GM19025 (cell line): Measurements from ENCODE around the gene GEMIN8.

ENCODE experiments used
- ATAC-seq: cut with Tn5 transposase; IDR thresholded peaks from one replicate; pipeline ENCODE4 v1.9.1; 2021; ENCODE audit warnings: mild to moderate bottlenecking, low read depth, moderate library complexity; ENCODE audit not compliant: unreplicated experiment

The GEMIN8 gene

DNA sequence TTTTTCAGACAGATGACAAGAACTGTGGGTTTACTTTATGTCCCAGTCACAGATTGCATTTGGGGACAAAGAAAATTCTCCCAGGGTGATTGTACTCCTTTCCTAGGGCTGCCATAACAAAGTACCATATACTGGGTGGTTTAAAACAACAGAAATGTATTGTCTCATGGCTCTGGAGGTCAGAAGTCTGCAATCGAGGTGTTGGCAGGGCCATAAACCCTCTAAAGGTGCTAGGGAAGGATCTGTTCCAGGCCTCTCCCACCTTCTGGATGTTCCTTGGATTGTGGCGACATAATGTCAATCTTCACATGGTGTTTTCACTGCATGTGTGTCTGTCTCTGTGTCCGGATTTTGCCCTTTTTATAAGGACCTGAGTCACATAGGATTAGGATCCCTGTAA is 12.3 kb downstream of the GEMIN8 start:
- no peak for ATAC-seq

DNA sequence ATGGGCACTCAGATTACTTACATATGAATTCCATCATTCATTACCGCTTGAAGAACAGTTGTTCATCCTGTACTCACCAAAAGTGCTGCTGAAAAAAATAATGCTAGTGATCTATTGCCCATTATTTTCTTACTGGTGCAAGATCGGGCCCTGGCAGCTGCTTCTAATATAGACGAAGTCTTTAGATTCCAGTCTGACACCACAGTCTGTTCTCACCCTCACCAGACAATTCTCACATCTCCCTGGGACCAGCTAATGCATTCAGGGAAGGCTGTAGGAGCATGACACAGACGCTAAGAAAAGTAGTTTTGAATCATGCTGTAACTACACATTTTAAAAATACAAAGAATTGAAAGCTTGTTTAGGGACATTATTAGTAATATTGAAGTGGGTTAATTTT is 13.8 kb downstream of the GEMIN8 start:
- no peak for ATAC-seq

DNA sequence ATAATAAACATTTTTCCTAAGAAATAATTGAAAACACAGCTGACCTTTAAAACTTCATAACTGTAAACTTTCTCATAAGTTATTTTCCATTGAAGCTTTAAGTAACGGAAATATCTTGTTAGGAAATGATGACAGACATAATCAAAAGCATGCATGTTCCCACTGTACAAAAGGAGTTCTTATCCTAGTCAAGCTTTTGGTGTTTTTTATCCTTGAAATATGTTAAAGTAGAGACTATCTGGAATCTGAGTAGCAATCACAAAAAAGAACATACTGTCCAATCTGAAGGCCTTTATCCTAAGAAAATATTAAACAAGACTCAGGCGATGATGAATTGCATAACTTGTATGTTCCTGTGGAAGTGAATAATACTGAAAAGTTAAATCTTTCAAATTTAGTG is 14.4 kb downstream of the GEMIN8 start:
- ATAC-seq = no peak

DNA sequence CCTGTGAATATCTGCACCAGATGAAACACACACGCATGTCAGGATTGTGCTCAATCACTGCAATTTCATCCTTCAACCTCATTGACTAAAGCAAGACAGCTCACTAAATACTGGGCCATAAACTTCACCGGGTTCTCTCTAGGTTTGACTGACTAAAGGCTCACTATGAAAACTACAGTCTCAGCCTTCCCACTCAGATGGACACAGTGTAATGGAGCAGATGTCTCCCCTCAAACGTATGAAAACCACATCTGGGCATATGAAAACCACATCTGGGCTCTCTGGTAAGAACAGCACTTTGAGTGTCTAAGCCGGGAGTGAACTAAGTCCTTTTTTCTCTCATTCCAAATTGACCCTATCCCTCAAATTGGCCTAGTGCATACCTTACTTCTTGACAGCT is 15.2 kb downstream of the GEMIN8 start:
- ATAC-seq = no peak

DNA sequence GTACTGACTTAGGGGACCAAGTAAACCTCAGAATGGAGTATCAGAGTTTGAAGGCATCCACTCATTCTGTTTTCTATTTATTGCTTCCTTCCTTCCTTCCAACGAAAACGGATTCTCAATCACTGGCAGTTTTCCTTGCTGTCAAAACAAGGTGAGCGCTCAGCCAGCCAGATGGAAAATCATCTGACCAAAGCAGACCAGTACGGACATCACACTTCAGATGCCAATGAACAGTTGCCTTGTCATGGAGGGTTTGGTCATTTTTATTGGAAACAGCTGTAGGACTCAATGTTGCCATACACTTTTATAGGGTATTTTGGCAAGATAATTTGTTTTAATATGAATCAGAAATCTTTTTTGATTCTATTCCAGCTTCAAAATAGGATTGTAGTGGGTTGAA is 16.6 kb downstream of the GEMIN8 start:
- no peak for ATAC-seq

DNA sequence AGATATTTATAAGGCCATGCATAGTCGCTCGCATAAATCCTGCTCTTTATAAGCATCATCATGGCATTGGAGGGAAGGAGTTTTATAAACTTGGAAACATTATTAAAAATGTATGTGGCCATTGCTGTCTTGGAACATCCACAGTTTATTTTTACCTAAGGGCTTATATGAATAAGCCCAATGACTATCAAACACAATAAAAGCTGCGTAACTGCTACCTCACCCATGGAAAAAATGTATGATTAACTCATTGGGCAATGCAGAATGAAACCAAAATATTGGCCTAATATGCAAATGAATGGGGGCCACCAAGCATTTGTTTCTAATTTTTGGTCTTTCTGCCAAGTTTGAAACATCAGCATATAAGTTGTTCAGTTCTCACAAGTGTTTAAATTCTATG is 19.1 kb downstream of the GEMIN8 start:
- ATAC-seq = no peak

DNA sequence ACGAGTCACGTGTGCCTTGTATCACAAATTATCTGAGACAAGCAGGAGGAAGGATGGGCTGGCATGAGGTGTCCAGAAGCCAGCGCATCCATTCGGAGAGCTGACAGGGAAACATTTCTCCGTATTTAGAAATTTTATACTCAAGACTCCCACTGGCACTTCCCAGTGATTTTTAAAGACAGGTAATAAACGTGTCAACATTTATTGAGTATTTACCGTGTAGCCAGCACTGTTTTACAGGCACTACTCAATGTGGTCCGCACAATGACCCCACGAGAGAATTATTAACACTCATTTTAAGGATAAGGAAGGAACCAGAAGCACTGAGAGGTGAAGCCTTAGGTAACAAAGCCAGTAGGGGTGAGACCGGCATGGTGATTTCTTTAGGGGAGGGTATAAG is 23.2 kb downstream of the GEMIN8 start:
- no peak for ATAC-seq

DNA sequence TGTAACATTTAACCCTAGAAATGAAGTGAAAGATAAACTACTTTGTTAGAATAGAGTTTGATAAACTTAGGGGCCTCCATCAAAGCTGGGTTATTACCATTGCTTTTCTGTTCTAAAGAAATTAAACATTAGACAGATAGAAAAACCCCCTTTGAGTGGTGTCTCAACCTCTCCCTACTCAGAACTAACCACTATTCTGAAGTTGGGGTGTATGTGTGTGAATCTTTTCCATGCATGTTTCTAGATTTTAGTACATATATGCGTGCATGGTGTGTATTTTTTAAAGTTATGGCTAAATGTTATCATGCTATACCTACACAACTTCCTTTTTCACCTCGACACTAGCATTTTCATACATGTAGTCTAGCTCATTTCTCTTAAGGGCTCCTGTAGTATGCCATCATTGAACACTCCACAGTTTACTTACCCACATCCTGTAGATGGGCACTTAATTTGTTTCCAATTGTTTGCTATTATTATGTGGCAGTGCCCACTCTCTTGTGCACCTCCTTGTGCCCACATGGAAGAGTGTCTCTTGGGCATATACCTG is 25.7 kb downstream of the GEMIN8 start:
- no peak for ATAC-seq

DNA sequence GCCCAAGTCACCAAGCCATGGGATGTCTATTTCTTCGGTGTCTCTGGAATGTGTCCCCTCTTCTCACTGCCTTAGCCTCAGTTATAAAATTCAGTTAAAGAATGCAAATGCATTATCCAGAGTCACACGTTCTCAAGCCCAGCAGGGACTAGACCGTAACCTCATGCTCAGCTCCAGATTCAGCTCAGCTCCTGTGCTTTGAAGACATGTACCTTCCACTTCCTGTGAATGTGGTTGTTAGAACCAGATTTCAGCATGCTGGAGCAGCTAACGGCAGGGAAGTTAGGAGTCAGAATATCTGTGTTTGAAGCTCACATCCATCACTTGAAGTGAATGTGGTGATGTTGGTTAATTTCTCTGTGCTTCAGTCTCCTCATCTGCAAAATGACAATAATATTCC is 26.7 kb downstream of the GEMIN8 start:
- ATAC-seq = no peak

DNA sequence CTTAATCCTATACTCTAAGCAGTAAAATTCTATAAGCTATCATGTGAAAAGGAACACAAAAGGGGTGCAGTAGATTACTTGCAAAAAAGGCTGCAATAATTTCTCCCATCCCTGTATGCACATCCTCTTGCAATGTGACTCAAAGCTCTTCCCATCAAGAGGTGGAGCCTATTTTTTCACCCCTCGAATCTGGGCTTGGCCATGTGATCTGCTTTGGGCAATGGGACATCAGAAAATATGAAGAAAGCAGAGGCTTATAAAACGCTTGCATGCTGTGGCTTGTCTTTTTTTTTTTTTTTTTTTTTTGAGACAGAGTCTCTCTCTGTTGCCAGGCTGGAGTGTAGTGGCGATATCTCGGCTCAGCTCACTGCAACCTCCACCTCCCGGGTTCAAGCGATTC is 33.0 kb downstream of the GEMIN8 start:
- no peak for ATAC-seq

DNA sequence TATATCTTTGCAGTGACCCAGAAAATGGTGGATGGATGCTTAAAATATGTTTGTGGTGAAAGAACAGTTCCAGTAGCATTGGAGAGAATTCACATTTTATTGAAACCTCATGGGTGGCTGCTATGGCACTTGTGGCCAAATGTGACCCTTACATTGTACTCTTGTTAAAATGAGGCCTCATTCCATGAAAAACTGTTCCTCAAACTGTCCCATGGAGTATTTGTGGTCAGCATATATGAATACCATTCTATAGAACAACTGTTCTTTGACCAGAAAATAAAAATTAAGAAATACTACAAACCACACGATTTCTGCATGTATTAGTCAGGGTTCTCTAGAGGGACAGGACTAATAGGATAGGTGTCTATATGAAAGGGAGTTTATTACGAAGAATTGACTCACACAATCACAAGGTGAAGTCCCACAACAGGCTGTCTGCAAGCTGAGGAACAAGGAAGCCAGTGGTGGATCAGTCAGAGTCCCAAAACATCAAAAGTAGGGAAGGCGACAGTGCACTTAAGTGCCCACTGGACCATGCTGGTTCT is 35.1 kb downstream of the GEMIN8 start:
- no peak for ATAC-seq

DNA sequence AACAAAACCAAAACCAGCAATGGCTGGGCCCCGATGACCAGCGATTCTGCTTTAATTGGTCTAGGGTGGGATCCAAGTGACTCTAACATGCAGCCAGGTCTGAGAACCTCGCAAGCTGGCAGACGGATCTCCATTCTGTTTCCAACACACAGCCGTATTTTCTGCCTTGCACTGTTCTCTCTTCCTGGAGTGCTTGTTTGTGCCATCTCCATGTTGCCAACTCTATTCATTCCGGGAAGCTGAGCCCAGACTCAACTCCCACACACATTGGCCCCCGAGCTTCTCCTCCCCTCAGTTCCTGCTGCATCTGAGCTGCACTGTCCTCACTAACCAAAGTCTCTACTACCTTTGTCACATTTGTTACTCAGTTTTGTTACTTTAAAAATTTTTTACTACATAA is 35.6 kb downstream of the GEMIN8 start:
- no peak for ATAC-seq

DNA sequence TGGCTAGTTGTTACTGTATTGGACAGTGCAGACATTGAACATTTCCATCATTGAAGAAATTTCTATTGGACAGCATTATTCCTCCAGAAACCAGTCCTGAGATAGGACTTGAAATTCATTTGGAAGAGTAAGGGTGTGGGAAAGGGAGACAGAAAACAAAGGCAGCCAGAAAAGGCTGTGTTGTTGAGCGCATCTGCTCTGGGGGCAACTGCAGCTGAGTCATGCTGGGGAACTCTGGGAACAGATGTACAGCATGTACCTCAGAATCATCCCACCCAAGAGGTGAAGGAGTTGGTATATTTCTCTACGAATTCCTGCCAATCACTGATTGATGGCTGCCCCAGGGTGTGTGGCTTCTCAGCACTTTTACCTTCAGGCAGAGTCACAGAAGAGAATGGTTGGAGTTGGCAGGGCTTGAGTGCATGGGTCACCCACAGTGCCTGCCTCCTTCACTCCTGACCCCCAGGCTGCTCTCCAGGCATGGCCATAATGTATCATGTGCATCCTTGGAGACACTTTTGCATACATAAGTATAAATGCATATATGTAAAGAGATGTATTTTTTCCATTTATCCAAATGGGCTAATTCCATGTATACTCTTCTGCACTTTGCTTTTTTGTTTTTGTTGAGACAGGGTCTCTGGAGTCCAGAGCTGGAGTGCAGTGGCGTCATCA is 39.4 kb downstream of the GEMIN8 start:
- ATAC-seq = no peak

DNA sequence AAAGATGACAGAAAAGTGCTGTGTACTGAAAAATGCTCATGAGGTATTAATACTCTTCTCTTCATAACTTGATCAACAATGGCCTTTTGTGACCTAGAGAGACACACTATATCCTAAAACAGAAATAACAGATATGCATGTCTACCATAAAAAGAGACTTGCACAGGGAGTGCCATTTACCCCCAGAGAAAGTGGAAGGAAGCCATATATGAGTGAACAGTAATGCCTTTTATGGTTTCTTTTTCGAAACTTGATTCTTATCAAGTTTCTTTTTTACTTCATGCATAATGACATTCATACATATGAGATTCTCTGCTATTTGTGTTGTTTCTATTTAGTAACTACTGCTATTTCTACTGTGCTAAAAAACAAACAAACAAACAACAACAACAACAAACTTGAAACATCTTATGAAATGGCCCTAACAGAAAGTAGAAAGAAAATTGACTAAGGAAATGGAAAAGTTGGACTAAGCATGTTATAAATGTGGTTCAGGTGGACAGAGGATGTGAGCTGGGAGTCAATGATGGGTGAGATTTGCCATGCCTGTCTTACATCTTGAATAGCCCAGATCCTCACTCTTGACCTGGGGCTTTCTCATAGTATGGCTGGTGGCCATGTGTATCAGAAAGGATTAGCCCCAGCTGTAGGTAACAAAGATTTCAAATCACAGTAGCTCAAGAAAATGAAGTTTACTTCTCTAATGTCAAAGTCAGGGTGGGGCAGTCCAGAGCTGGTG is 43.8 kb downstream of the GEMIN8 start:
- peak; percentile 49 for ATAC-seq

DNA sequence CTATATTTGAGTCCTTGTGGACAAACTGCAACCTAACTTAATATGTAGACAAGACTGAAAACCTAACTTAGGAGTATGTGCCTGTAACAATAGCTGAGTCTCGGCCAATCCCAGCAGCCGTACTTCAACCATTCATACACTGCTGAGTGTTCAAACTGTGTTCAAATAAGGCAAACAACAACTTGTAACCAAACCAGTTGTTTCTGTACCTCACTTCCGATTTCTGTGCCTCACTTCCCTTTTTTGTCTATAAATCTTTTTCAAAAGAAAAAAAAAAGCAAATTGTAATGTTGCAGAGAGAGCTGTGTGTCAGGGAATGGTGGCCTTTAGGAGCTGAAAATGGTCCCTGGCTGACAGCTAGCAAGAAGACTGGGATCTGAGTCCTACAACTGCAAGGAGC is 46.0 kb downstream of the GEMIN8 start:
- ATAC-seq = no peak

DNA sequence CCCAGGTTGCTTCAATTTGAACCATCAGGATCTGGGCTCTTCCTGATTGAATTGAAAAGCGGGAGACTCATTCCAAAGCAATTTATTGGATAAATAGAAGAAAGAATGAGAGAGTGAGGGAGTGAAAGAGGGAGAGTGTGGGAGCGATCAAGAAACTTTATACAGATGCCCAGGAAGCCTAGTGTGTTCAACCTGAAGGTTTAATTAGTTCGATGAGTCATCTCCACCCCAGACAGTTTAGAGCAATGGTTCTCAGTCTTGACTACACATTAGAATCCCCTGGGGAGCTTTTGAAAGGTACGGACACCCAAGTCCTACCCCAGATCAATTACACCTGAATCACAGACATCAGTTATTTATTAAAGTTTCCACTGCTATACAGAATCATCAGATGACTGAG is 61.5 kb downstream of the GEMIN8 start:
- ATAC-seq = no peak

DNA sequence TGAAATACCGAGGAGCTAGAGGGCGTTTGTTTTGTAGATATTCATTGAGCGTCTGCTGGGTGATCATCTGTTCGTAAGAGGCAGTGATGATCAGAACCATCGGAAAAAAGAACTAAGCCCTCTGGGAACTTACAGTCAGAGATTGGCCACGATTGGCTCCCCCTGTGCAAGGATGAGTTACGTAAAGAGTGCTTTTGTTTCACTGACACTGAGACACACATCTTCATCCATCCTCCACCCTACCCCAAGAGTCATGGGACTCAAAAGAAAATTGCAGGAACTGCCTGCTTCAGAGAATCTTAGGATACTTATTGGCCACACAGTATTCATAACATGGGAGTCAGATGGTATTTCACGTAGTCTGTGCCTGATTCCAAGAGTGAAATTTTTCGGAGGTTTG is 62.1 kb downstream of the GEMIN8 start:
- no peak for ATAC-seq

DNA sequence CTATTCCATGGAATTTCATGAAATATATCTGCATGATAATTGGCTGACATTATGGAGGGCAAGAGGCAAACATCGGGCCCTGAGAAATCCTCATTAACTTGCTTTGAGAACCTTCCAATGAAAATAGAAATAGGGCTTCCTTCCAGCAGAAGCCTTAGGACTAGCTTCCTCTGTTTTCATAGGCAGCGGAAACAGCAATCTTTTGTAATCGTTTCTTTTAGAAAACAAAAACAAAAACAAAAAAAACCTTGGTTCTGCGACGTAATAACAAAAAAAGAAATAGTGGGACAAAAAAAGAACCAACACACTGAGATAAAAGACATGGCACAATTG is 62.9 kb downstream of the GEMIN8 start:
- no peak for ATAC-seq

DNA sequence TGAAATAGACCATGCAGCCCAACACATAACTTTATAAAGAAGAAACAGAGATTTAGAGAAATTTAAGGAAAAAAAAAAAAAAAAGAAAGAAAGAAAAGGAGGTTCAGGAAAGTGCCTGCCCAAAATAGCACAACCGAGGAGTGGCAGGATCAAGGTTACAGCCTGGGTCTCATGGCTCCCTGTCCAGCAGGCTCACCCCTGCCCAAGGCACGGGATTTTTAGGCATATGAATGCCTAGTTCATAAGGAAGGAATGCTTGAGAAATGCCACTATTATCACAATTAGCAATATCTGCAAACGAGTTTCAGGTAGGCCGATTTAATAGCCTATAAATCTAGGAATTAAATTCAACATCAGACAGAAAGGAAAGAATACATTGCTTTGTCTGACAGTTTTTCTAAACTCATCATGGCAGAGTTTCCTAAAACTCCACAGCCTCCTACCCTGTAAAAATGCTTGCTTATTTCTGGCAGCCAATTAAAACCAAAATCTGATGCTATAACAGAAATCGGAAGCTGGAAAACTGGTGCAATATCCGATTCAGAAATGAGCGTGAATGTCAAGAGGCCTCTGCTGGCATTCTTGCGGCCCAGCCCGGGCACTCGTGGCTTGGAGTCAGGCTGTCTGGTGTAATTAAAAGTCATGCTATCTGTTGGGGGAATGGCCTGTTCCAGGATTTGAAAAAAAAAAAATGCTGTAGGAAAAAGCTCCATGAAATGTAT is 63.5 kb downstream of the GEMIN8 start:
- no peak for ATAC-seq

DNA sequence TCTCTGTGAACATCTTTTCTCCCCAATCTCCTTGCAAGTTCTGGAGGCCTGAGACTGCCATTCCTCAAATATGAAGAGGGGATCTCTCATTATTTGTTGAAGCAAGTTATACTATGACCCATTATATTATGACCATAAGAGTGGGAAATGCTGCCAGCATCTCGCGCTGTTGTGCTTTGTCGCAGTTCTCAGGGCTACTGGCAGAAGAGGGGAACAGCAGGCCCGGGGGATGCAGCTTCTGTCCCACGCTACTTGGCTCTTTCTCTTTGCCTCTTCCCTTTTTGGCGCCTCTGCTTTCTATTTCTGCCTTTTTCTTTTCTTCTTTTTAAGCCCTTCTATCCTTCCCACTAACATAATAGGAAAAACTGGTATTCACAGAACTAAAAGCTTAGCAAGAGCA is 64.2 kb downstream of the GEMIN8 start:
- ATAC-seq = no peak

DNA sequence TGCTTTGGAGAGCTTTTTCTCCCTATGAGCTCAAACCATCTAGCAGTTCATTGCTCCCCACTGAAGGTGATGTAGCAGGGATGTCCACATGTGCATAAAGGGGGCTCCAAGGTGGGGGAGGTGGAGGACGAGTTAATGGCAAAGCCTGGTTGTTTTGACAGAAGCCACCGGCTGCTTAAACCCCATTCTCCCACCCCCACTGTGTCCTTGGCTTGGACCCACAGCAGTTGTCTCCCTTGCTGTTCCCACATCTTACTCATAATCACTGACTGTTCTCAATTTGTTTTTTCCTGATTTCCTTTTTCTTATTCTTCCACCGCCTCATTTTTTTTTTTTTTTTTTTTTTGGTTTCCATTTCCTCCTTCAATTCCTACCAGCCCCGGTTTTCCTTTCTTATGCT is 72.7 kb downstream of the GEMIN8 start:
- no peak for ATAC-seq
